ENCODE measurements around the gene HOXA1.
A peak's percentile ranks its signal among the peaks of the same experiment; 100 is the strongest.
"Not testable (repeated sequence)": the region's sequence is repeated elsewhere in the genome, so short reads cannot be mapped to it uniquely, and the experiment has no call there.

HOXA1 gene

DNA sequence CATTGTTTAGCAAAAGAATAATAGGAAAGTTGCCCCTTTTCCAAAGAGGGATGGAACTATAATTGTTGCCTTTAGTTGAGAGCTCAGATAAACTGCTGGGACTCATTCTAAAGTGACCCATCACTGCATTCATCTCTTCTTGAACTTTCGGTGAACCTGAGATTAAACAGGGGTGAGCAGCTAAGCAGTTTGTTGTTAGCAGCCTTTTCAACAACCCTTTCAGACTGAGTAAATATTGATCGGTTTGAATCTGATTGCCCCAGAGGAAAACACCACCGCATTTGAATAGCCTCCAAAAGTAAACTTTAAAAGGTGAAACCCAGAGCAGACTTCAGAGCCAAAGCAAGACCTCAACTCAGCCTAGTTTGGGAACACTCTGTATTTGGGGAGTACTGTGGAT is 4.7 kb downstream of the HOXA1 start:
- DNase-seq: peak; percentile 77

DNA sequence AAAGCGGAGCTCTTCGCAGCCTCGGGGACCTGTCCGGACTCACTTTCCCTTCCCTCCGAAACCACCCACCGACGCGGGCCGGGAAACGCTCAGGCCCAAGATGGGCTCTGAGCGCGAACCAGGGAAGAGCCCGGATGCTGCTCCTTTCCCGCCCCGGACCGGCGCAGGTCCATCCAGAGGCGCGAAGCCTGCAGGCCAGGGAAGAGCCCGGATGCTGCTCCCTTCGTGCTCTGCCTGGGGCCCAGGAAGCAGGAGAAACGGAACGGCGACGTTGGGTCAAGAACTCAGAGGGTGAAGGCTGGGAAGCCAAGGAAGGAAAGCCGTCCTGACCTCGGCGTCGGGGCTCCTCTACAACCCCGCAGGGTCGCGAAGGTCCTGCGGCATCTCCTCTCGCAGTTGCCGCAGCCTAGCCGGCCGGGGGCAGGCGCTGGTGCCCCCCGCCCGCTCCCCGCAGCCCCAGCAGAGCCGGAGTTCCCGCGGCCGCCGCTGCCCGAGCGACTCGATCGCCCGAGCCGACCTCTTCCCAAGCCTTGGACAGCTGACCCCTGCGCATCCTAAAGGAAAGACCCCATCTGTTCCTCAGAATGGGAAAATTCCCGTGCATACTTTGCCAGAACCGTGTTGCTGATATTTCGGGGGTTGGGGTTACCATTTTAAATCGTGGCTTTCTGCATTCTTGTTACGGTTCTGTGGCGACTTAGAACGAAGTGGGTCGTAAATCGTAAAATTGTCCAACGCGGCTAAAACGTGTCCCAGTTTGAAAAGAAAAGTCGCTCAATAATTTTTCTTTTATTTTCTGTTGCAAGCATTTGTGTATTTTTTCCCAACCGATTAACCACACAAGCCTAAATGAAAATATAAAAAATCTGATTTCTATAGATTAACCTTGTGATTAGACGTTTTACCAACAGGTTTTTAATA is 7.5 kb downstream of the HOXA1 start:
- no peak for DNase-seq

DNA sequence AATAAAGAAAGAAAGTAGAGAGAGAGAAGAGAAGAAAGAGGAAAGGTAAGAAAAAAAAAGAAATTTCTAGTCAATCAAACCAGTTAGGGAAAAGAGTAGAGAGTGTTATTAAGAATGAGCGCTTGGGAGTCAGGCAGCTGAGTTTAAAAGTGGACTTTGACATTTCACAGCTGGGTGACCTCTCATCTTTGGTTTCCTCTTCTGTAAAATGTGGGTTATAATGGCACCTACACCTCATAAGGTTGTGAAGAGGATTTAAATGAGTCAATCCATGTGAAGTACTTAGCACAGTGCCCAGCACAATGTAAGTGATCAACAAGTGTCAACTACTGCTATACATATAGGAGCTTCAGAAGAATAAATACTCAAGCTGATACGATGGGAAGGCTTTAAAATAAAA is 12.2 kb downstream of the HOXA1 start:
- no peak for DNase-seq

DNA sequence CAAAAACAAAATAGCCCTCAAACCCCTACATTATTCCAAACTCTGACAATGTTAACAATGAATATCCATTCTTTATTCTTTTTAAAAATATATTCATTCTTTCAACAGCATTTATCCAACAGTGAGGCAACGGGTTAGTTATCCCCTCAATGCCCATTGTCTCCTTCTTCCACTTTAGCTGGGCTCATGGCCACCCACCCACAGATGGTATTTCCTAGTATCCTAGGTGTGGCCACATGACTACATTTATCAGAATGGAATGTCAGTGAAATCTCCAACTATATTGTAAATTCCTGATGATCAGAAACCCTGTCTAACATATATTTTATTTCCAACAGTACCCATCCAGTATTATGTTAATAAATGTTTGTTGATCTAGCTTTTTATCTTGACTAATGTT is 13.6 kb downstream of the HOXA1 start:
- no peak for DNase-seq

DNA sequence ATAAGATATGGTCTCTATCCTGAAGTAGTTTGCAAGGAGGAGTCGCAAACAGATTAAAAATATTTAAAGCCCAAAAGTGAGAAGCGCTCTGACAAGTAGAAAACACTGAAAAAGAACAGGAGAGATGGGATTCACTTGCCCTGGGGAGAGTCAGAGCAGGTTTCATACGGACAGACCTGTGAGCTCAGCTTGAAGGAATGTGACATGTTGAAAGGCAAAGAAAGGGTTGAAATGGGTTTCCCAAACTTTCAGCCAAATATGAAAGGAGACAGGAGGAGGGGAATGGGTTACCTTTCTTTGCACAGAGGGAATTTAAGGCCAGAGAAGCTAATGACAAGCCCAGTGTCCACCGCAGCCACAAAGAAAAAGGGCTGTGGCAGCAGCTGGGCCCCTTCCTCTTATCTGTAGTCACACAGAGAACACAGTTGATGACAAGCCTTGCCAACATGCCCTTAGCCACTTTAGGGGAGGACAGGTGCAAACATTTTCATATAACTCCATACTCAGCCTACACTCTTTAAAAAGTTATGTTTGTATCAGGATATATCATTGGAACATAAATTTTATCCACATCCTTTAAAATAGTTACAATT is 14.9 kb downstream of the HOXA1 start:
- no peak for DNase-seq

DNA sequence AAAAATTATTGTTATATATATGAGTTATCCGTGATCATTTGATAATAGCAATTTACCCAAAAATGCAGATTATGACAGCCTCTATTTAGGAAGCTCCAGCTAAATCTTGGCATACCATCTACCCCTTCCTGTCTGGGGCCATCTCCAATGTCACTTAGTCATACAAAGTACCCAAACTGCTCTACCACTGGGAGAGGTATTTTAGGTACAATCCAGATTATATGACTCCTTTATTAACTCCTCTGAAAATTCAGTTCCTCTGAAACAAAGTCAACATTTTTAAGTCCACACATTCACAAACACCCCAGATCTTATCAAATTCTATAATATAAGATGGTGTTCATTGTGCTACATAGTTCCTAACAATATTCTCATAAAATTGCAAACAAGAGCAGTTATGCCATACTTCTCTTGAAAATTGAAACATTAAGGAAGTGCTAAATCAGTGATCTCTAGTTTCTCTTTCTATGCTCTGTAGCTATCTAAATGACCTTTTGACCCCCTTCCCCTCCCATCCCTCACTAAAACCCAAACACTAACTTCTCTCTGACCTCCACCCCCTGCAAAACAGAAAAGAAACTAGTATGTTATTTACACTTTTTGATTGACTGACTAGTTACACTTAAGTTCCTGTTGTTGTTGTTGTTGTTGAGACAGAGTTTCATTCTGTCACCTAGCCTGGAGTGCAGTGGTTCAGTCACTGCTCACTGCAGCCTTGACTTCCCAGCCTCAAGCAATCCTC is 16.4 kb downstream of the HOXA1 start:
- DNase-seq: no peak

DNA sequence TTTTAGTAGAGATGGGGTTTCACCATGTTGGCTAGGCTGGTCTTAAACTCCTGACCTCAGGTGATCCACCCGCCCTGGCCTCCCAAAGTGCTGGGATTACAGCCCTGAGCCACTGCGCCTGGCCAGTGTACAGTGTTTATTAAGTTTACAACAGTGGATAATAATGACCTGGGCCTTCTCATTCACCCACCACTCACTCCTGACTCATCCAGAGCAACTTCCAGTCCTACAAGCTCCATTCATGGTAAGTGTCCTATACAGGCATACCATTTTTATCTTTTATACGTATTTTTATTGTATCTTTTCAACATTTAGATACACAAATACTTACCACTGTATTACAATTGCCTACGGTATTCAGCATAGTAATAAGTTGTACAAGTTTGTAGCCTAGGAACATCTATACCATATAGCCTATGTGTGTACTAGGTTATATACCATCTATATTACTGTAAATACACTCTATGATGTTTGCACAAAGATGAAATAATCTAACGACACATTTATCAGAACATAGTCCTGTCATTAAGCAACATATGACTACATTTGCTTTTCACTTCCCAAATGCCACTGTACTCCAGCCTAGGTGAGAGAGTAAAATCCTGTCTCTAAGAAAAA is 17.1 kb downstream of the HOXA1 start:
- DNase-seq: no peak

DNA sequence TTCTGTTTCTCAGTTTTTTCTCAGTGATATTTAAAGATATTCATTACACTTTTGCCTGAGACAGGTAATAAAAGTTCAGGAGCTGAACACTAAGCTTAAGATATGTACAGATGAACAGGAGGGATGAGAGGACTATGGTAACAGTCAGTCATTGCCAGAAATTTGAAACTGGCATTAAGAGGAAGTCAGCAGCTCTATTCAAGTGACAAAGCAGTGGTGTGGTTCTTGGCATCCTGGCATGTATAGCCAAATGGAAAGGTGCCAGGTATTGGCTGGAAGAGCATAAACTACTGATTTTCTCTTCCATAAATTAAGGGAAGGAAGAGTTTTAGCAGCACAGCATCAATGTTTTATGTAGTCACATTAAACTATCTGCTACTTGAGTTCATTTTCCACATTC is 22.7 kb downstream of the HOXA1 start:
- no peak for DNase-seq

DNA sequence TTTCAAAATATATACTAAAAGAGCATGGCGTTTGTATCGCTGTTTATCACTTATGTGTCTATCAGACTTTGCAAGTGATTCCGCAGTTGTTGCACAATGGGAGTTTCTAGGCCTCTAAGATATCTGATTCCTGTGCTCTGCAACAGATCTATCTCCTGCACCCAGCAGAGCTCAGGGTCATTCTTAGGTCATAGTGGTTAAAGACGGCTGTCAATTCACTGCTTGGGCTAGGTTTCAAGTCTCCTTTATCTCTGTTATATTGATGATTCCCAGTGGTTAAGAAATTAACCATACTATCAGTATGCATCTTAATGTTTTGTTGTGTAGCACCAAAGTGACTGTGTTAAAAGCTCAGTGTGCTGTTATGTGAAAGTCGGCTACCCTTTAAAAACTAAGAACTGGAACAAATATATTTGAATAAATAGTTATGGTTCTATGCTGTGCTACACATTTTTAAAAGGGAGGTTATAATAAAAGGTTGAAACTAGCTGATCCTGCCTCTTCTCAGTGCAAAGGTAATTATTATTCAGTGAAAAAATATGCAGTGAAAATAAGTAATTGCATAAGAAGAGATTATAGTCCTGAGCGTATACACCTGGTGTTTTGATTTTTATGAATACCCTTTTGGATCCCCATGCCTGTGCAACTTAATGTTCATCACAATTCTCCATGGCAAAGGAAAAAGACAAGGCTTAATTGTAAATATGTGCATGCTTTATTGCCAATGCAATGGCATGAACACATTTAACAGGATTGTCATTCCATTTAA is 24.0 kb downstream of the HOXA1 start:
- no peak for DNase-seq

DNA sequence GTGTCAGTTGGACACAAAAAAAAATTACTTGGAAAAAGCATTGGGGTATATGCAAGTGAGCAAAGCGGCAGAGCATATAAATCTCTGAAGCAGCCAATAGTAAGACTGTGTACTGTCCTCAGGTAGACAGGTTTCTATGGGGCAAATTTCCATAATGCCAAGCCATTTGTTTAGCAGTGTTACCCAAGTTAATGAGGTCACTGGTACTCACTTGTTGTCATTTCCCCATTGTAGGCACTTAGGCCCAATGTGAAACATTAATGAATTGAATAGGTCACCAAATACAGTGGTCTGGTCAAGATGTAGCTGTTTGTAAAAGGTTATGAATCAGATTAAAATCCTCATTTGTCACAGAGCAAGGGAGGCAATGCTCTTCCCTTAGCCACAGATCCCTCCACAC is 27.5 kb downstream of the HOXA1 start:
- no peak for DNase-seq

DNA sequence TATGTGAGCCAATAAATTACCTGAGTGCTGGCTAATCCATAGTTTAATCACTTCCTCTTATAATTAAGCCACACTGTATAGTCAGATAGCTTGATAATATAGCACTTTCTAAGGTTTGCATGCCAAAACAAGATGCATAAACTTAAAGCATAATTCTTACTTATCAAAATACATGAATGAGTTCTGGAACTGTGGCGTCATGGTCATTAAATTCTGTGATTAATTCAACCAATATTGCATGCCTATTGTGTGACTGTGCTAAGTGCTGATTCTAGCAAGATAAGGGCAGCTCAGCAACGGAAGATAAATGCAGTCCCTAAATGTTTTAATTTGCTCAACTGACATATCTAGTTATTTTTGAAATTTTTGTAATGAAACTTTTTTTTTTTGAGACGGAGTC is 29.7 kb downstream of the HOXA1 start:
- DNase-seq: no peak

DNA sequence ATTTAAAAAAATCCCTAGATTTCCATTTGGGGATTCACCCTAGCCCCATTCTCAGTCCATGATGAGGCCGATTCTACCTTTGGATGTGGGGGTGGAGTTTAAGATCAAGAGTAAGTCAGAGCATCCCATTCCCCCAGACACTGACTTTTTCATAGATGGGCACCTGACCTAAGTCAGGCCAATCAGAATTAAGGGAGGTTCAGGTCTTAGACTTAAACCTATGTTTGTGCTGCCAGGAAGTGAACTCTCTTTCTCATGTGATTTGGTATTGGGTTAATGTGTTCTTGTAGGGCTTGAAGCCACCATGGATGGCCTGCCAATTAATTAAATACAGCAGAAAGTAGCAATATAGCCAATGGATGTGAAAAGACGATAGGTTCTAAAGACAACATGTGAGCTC is 30.1 kb downstream of the HOXA1 start:
- no peak for DNase-seq

DNA sequence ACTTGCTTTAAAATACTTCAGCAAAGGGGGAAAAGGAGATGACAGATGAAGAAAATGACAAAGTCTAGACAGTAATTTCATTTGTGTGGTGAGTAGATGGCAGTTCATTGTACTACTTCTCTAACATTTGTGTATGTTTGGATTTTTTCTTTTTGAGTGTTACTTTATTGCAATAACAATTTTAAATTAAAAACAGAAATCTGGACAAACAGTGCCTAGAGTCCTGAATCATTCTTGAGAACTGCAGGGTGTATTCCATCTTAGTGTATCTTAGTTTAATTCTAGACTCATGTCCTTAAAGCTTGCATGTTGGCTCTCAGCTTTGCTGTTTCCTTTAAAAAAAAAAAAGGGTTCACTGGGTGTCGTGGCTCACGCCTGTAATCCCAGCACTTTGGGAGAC is 31.1 kb downstream of the HOXA1 start:
- no peak for DNase-seq

DNA sequence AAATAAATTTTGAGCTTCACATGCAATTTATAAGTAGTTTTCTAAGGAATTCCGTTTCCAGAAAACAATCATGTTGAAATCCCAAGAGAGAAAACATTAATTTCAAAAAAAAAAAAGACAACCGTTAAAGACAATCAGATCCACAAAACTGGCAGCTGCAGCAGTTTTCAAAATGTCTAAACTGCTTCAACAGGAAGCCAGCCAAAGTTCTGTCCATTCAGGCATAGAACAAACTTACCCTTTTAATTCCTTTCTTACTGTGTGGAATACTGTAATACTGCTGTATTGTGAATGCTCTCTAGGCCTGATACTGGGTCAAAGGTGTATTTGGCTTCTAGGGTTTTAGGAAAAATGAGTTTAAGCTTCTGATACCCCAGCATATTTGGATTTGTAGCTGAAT is 31.6 kb downstream of the HOXA1 start:
- no peak for DNase-seq

DNA sequence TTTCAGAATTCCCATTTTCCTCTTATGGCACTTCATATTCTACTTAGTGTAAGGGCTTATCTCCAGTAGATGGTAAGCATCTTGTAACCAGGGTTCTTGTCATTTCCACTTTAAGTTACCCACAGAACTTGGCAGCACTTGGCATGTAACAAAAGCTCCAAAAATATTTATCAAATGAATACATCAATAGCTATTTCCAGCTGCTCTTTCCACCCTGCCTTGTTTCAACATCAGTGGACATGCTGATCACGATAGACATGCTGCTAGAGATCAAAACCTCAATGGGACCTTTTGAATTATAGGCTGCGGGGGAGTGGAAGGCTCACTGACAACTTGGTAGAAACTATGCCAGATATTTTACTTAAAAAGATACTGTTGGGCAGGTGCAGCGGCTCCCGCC is 32.9 kb downstream of the HOXA1 start:
- DNase-seq: no peak

DNA sequence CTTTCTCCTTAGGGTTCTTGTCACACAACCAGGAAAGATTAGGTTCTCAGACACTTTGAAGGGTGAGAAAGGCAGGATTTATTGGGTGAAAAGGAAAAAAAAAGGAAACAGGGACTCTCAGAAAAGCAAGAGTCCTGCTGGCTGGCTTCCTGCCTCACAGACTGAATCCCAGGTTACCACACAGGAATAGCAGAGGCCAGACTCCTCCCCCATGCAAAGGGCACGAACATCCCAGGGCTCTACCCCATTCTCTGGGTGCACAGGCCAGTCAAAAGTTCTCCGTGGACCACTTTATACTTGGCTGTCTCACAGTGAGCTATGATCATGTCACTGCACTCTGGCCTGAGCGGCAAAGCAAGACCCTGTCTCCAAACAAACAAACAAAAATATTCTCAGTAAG is 42.6 kb downstream of the HOXA1 start:
- DNase-seq: no peak

DNA sequence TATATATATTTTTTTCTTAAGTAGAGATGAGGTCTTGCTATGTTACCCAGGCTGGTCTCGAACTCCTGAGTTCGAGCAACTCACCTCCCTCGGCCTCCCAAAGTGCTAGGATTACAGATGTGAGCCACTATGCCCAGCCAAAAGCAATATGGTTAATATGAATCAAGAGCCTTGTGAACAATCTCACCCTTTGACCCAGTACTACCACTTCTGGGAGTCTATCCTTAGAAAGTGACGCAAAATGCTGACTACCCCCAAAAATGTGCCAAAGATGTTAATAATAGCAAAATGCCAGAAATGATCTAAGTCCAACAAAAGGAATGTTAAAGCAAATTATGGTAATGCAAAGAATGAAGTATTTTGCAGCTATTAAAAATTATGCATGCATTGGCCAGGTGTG is 44.3 kb downstream of the HOXA1 start:
- no peak for DNase-seq

DNA sequence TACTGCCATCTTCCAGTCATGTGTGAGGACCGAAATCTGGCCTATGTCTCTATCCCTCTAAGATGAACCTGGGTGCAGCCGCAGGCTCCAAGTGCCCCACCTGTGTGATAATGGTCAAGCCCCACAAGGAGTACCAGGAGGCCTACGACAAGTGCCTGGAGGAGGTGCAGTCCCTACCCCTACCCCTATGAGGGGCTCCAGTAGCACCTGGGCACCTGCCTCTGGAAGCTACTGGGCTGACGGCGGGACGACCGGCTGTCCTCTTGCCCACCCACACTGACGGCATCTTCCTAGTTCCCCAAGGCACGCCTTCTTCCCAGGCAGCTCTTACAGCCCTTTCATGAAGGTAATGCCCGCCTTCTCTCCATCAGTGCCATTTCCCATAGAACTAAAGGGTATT is 47.4 kb downstream of the HOXA1 start:
- no peak for DNase-seq

DNA sequence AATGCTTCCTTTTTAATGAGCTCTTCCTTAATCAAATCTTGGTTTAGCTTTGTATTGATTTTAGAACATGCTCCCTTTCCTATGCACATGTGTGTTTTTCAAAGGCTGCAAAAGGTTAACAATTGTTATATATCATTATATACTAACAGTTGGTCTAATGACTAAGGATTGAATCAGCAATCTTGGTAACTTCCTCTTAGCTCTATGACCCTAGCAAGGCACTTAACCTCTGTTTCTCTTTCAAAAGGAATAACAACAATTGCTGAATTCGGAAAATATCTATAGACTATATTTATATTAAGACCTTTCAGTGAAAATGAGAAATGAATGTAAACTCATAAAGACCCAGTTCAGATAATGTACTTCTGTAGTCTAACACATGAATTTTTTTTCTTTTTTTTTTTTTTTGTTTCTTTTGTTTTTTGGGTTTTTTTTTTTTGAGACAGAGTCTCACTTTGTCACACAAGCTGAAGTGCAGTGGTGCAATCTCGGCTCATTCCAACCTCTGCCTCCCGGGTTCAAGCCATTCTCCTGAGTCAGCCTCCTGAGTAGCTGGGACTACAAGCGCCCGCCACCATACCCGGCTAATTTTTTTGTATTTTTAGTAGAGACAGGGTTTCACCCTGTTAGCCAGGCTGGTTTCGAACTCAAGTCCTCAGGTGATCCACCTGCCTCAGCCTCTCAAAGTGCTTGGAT is 48.8 kb downstream of the HOXA1 start:
- DNase-seq: no peak

DNA sequence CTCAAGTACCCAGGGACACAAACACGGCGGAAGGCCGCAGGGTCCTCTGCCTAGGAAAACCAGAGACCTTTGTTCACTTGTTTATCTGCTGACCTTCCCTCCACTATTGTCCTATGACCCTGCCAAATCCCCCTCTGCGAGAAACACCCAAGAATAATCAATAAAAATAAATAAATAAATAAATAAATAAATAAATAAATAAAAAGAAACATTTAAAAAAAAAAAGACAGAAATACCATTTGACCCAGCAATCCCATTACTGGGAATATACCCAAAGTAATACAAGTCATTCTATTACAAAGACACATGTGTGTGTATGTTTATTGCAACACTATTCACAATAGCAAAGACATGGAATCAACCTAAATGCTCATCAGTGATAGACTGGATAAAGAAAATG is 49.8 kb downstream of the HOXA1 start:
- not testable (repeated sequence) for DNase-seq

DNA sequence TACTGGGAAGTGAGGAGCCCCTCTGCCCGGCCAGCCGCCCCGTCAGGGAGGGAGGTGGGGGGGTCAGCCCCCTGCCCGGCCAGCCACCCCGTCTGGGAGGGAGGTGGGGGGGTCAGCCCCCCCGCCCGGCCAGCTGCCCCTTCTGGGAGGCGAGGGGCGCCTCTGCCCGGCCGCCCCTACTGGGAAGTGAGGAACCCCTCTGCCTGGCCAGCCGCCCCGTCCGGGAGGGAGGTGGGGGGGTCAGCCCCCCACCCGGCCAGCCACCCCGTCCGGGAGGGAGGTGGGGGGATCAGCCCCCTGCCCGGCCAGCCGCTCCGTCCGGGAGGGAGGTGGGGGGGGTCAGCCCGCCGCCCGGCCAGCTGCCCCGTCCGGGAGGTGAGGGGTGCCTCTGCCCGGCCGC is 50.7 kb downstream of the HOXA1 start:
- DNase-seq: not testable (repeated sequence)

Data from NCI-H748 treated with DMSO at 0.1 percent for 48 hours (cell line).